Measurements from ENCODE around the gene DCT. TPM values are rescaled to one million over a fixed set of nuclear protein-coding genes. Genes with fewer than 3 reads are reported as not detected.
A peak's percentile ranks its signal among the peaks of the same experiment; 100 is the strongest.

The DCT gene
- total RNA-seq, 1 experiment from 2014 or later = not detected

DNA sequence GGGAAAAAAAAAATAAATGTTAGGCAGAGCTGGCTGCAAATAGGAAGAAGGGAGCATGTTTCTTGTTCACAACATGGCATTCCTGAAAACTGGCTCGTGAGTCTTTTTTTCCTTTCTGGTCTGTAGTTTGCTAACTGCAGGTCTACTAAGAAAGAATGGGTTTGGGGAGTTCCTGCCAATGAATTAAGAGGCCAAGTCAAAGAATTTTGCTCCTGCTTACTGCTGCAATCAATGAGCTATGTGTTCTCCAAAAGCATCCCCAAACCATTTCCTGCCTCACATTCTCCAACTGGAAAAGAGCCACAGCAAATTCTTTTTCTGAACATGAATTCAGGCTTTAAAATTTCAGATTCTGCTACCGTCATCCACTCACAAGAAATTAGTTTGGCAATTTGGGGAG, 88.6 kb downstream of the DCT start:
- Histone ChIP-seq H3K27ac (ENCODE audit: low read depth, low read length, poor library complexity, severe bottlenecking) (no peak overlapping the region), H3K4me3 (ENCODE audit: low read depth, low read length, poor library complexity, severe bottlenecking) (no peak overlapping the region), H3K36me3 (ENCODE audit: insufficient read depth, low read length, poor library complexity, severe bottlenecking) (no peaks in the 10 kb centered on the region), H3K27me3 (replicated peaks; ENCODE audit: insufficient read depth, low read depth, low read length, poor library complexity) (no peaks in the 10 kb centered on the region), H3K4me1 (ENCODE audit: insufficient read depth, low read length, poor library complexity, severe bottlenecking) (peaks cover 5% of the 10 kb centered on the region), H3K9me3 (ENCODE audit: low read depth, low read length, poor library complexity, severe bottlenecking) (no peaks in the 10 kb centered on the region)
- no peak for TF ChIP-seq EZH2 (IDR thresholded peaks at IDR 0.05; ENCODE audit: borderline replicate concordance, low read depth, low read length, poor library complexity, severe bottlenecking)
- TF ChIP-seq, protein P1, sequence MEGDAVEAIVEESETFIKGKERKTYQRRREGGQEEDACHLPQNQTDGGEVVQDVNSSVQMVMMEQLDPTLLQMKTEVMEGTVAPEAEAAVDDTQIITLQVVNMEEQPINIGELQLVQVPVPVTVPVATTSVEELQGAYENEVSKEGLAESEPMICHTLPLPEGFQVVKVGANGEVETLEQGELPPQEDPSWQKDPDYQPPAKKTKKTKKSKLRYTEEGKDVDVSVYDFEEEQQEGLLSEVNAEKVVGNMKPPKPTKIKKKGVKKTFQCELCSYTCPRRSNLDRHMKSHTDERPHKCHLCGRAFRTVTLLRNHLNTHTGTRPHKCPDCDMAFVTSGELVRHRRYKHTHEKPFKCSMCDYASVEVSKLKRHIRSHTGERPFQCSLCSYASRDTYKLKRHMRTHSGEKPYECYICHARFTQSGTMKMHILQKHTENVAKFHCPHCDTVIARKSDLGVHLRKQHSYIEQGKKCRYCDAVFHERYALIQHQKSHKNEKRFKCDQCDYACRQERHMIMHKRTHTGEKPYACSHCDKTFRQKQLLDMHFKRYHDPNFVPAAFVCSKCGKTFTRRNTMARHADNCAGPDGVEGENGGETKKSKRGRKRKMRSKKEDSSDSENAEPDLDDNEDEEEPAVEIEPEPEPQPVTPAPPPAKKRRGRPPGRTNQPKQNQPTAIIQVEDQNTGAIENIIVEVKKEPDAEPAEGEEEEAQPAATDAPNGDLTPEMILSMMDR (conservative IDR thresholded peaks at IDR 0.05; ENCODE audit: low read depth, low read length) = no peak
- no TSS peak for BruUV-seq (replicated peaks)
- CTCF ChIA-PET = no interaction called here
- DNase-seq (ENCODE audit: low spot score) = no peak
- intact Hi-C loops (cut with micrococcal nuclease; ENCODE audit: unreplicated experiment) = no loop called here
- POLR2A ChIA-PET (ENCODE audit: low non-redundant PET) = no interaction called here

DNA sequence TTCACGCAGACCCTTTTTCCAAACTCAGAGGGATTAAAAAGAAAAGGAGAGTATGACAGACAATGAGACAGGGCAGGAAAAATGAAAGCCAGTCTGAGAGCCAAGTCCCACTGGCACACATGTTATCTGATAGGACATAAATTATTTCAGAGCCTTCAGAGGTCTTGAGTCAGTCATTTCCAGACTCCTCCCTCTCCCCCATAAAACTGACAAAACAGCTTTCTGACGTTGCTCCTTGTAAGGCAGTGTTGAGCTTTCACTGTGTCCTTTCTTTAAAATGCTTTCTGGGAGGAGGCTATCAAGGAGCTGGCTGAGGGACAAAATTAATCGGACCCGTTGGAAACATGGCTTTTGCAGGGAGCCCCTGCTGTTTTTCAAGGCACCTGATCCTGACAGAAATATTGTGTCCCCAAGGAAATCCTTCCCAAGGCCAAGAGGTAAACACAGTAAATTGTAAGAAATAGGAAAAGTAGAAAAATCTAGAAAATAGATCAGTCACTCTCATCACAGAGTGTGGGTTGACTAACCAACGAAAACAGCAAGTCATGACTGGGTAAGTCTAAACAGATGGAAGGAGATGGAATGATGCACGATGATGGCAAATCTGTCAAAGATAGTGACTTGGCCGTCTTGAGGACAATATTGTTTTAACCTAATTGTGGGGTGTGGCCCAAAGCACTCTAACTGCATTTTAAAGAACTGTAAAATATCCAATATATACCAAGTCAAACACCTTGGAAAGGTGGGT, 89.7 kb downstream of the DCT start:
- no peaks in the 10 kb centered on the region for H3K36me3 ChIP-seq (ENCODE audit: insufficient read depth, low read length, poor library complexity, severe bottlenecking)
- no peak overlapping the region for H3K27ac ChIP-seq (ENCODE audit: low read depth, low read length, poor library complexity, severe bottlenecking)
- peak; percentile 71 for DNase-seq (ENCODE audit: low spot score)
- POLR2A ChIA-PET (ENCODE audit: low non-redundant PET) = no interaction called here
- no TSS peak for BruUV-seq (replicated peaks)
- peaks cover 5% of the 10 kb centered on the region for H3K4me1 ChIP-seq (ENCODE audit: insufficient read depth, low read length, poor library complexity, severe bottlenecking)
- intact Hi-C loops (cut with micrococcal nuclease; ENCODE audit: unreplicated experiment) = no loop called here
- no peak for TF ChIP-seq EZH2 (IDR thresholded peaks at IDR 0.05; ENCODE audit: borderline replicate concordance, low read depth, low read length, poor library complexity, severe bottlenecking)
- TF ChIP-seq, protein P1 (conservative IDR thresholded peaks at IDR 0.05; ENCODE audit: low read depth, low read length) = no peak
- no peaks in the 10 kb centered on the region for H3K27me3 ChIP-seq (replicated peaks; ENCODE audit: insufficient read depth, low read depth, low read length, poor library complexity)
- CTCF ChIA-PET = no interaction called here
- H3K4me3 ChIP-seq (ENCODE audit: low read depth, low read length, poor library complexity, severe bottlenecking) = no peak overlapping the region
- no peaks in the 10 kb centered on the region for H3K9me3 ChIP-seq (ENCODE audit: low read depth, low read length, poor library complexity, severe bottlenecking)

DNA sequence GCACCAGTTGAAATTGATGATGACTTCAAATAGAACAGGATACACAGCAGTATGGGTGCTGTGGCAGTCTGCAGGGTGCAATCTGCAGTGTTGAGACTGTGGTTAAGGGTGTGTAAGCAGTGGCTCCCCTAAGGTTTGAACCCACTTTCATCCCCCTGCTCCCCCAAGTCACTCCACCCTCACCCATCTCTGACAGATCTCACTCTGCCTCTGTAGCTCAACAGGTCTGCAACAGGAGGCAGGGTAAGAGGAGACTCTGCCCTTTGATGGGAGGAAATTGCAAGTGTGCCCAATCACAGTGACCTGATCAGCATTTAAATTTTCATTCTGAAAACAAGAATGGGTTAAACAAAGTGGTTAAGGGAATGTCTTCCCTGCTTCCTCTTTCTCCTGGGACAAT, 92.4 kb downstream of the DCT start:
- no peaks in the 10 kb centered on the region for H3K27me3 ChIP-seq (replicated peaks; ENCODE audit: insufficient read depth, low read depth, low read length, poor library complexity)

More for the DNA sequence above, 92.4 kb downstream of the DCT start:
- Histone ChIP-seq H3K36me3 (ENCODE audit: insufficient read depth, low read length, poor library complexity, severe bottlenecking) (no peaks in the 10 kb centered on the region), H3K27ac (ENCODE audit: low read depth, low read length, poor library complexity, severe bottlenecking) (no peak overlapping the region), H3K9me3 (ENCODE audit: low read depth, low read length, poor library complexity, severe bottlenecking) (no peaks in the 10 kb centered on the region), H3K4me3 (ENCODE audit: low read depth, low read length, poor library complexity, severe bottlenecking) (no peak overlapping the region), H3K4me1 (ENCODE audit: insufficient read depth, low read length, poor library complexity, severe bottlenecking) (peaks cover 5% of the 10 kb centered on the region)
- intact Hi-C loops (cut with micrococcal nuclease; ENCODE audit: unreplicated experiment) = no loop called here
- CTCF ChIA-PET = no interaction called here
- BruUV-seq (replicated peaks) = no TSS peak
- TF ChIP-seq EZH2 (IDR thresholded peaks at IDR 0.05; ENCODE audit: borderline replicate concordance, low read depth, low read length, poor library complexity, severe bottlenecking) = no peak
- TF ChIP-seq, protein P1 (conservative IDR thresholded peaks at IDR 0.05; ENCODE audit: low read depth, low read length) = no peak
- no peak for DNase-seq (ENCODE audit: low spot score)
- POLR2A ChIA-PET (ENCODE audit: low non-redundant PET) = interaction anchor here (0.6 kb wide), 1 partner anchor 8 kb away, joined by 4 read pairs; no protein-coding TSS in a partner anchor

Other genes starting within 250 kb of the DCT start
- gene TGDS, start 116.5 kb upstream of the DCT start, total RNA-seq (2021) = 8.0 and 9.0 TPM in 2 replicates
- gene GPR180, start 122.2 kb upstream of the DCT start, total RNA-seq (2021) = 7.2 and 8.3 TPM in 2 replicates
- not detected in 2 replicates for gene SOX21, start 232.9 kb upstream of the DCT start, total RNA-seq (2021)